ENCODE data around the gene GRIPAP1.

Gene GRIPAP1

GRCh38 chrX:49002091-49002935 lies at the start of gene GRIPAP1:
Gene GRIPAP1 (minus strand): TSS chrX:49002264. CDS start chrX:49002229, 35 bp downstream.
- no peak for TF ChIP-seq BACH2 (CRISPR knock-in tag; IDR thresholded peaks at IDR 0.05; ENCODE audit: borderline replicate concordance)
- TF ChIP-seq PATZ1 (CRISPR knock-in tag; IDR thresholded peaks at IDR 0.05; ENCODE audit: borderline replicate concordance), result peak; percentile 32; the same call in 1 of the 2 replicates
- no peak for TF ChIP-seq OSR1 (CRISPR knock-in tag; IDR thresholded peaks at IDR 0.05)
- no peak for TF ChIP-seq TOX (CRISPR knock-in tag; IDR thresholded peaks at IDR 0.05; ENCODE audit: borderline replicate concordance)
- TF ChIP-seq ZNF70 (CRISPR knock-in tag; IDR thresholded peaks at IDR 0.05), result no peak
- no peak for TF ChIP-seq ISL1 (CRISPR knock-in tag; IDR thresholded peaks at IDR 0.05)
- TF ChIP-seq CREB5 (CRISPR knock-in tag; IDR thresholded peaks at IDR 0.05; ENCODE audit: low read depth), result no peak
- TF ChIP-seq ZFP3 (CRISPR knock-in tag; IDR thresholded peaks at IDR 0.05), result no peak
- peak; percentile 90 for ATAC-seq

- TF ChIP-seq PATZ1 (CRISPR knock-in tag; IDR thresholded peaks at IDR 0.05; ENCODE audit: borderline replicate concordance), result no peak
- ATAC-seq, result no peak
Measured at GRCh38 chrX:49043987-49044281, 41.9 kb upstream of the GRIPAP1 start.

GRCh38 chrX:49043220-49043986 lies 41.3 kb upstream of the GRIPAP1 start, which contains the start of gene TFE3:
Gene TFE3 (minus strand): TSS chrX:49043357. CDS start chrX:49043226, 131 bp downstream.
- peak; percentile 85 for ATAC-seq

More at GRCh38 chrX:49043220-49043986, 41.3 kb upstream of the GRIPAP1 start, which contains the start of gene TFE3:
- TF ChIP-seq GLIS3 (CRISPR knock-in tag; IDR thresholded peaks at IDR 0.05), result no peak
- TF ChIP-seq PPARA (CRISPR knock-in tag; IDR thresholded peaks at IDR 0.05; ENCODE audit: borderline replicate concordance), result no peak
- no peak for TF ChIP-seq ZNF565 (CRISPR knock-in tag; conservative IDR thresholded peaks at IDR 0.05; ENCODE audit: low read depth)
- TF ChIP-seq ZC3H10 (CRISPR knock-in tag; IDR thresholded peaks at IDR 0.05), result no peak
- TF ChIP-seq SNAI2 (CRISPR knock-in tag; IDR thresholded peaks at IDR 0.05), result no peak
- TF ChIP-seq ARNTL (CRISPR knock-in tag; IDR thresholded peaks at IDR 0.05; ENCODE audit: borderline replicate concordance, low read depth), result no peak
- no peak for TF ChIP-seq CSDC2 (CRISPR knock-in tag; IDR thresholded peaks at IDR 0.05)
- no peak for TF ChIP-seq PATZ1 (CRISPR knock-in tag; IDR thresholded peaks at IDR 0.05; ENCODE audit: borderline replicate concordance)
- no peak for TF ChIP-seq TSHZ2 (CRISPR knock-in tag; IDR thresholded peaks at IDR 0.05)
- TF ChIP-seq POU6F1 (CRISPR knock-in tag; IDR thresholded peaks at IDR 0.05; ENCODE audit: borderline replicate concordance, low read depth), result no peak
